Sigmoid colon (tissue), 7 donors: ENCODE data around the gene AGBL1. TPM values are rescaled to one million over a fixed set of nuclear protein-coding genes. Genes with fewer than 3 reads are reported as not detected.
"Not testable (repeated sequence)": the region's sequence is repeated elsewhere in the genome, so short reads cannot be mapped to it uniquely, and the experiment has no call there.

Experiments used
- DNase-seq: peaks from one replicate; pipeline ENCODE4 v3.0.0-alpha.2; 2019
- H3K27ac ChIP-seq, 4 donors: fragments of 200-600 bp; sonication (generic); one replicate each; pipeline ENCODE4 v1.5.1; 2016 to 2019; ENCODE audit warnings: mild to moderate bottlenecking in 1 of 4
- H3K27me3 ChIP-seq, 3 donors: fragments of 200-600 bp; sonication (generic); one replicate each; pipeline ENCODE4 v1.5.1; 2019; ENCODE audit warnings: mild to moderate bottlenecking in 1 of 3
- H3K36me3 ChIP-seq, 4 donors: fragments of 200-600 bp; sonication (generic); one replicate each; pipeline ENCODE4 v1.5.1; 2016 to 2019
- H3K4me1 ChIP-seq, 4 donors: fragments of 200-600 bp; sonication (generic); one replicate each; pipeline ENCODE4 v1.5.1; 2017 to 2019
- H3K4me3 ChIP-seq, 4 donors: fragments of 200-600 bp; sonication (generic); one replicate each; pipeline ENCODE4 v1.5.1; 2017 to 2019; ENCODE audit warnings: mild to moderate bottlenecking in 2 of 4, moderate library complexity in 1 of 4
- H3K9me3 ChIP-seq, 4 donors: fragments of 200-600 bp in 3 of 4; sonication (generic) in 3 of 4; one replicate each; pipeline versions ENCODE4 v1.5.1 to v1.6.1; 2013 to 2019
- CTCF ChIP-seq, 4 experiments: fragments of 450-650 bp in 3 of 4; fragments of 200-600 bp in 1 of 4; IDR thresholded peaks; one replicate each; pipeline ENCODE4 v1.5.1; 2016 to 2019; ENCODE audit warnings: antibody characterized with exemption in 4 of 4, mild to moderate bottlenecking in 3 of 4, moderate library complexity in 2 of 4
- EP300 ChIP-seq, 4 donors: sonication (generic); formaldehyde crosslinking; IDR thresholded peaks; one replicate each; pipeline ENCODE4 v1.6.1; 2017; ENCODE audit warnings: antibody characterized with exemption in 4 of 4
- POLR2A ChIP-seq, 2 donors: fragments of 450-650 bp; IDR thresholded peaks; one replicate each; pipeline ENCODE4 v1.6.1; 2016; ENCODE audit warnings: antibody characterized with exemption in 2 of 2, mild to moderate bottlenecking in 2 of 2, moderate library complexity in 2 of 2
- POLR2AphosphoS5 ChIP-seq, 4 donors: sonication (generic); formaldehyde crosslinking; IDR thresholded peaks; one replicate each; pipeline ENCODE4 v1.6.1; 2017; ENCODE audit warnings: antibody characterized with exemption in 4 of 4
- WGBS, 2 donors: extraction: QIAGEN DNeasy Blood & Tissue Kit; methylation state at CpG; one replicate each; pipeline ENCODE4 v1.1.7; 2013; 5-methylcytosine and 5-hydroxymethylcytosine counted together
- intact Hi-C: fragments of 100-400 bp; cut with DNase I; formaldehyde crosslinking; loops from one replicate; pipeline ENCODE4 v1.15.1; 2023
- polyA plus RNA-seq, 3 donors: library from polyadenylated mRNA; stranded (reverse); fragments of 200-250 nt; gene quantifications; one replicate each; pipeline ENCODE4 v1.2.3, GENCODE V29; 2013
- total RNA-seq, 4 donors: library from RNA; depleted of rRNA; stranded (reverse); fragments of >200 nt; gene quantifications; one replicate each; pipeline ENCODE4 v1.1.0, GENCODE V29; 2016
- donor health status: healthy with polysubstance abuse.
- donor health status: Bipolar disorder and iron deficiency.
- donor health status: healthy.

AGBL1 gene
- total and polyA plus RNA-seq, 7 donors, result 0.16 to 0.28 TPM; not detected in 5

- H3K27me3 ChIP-seq, result no peaks in the 10 kb centered on the region
- intact Hi-C loops, result no loop called here
These were observed 952.6 kb downstream of the AGBL1 start for GRCh38 chr15:87032295-87032694.

DNA sequence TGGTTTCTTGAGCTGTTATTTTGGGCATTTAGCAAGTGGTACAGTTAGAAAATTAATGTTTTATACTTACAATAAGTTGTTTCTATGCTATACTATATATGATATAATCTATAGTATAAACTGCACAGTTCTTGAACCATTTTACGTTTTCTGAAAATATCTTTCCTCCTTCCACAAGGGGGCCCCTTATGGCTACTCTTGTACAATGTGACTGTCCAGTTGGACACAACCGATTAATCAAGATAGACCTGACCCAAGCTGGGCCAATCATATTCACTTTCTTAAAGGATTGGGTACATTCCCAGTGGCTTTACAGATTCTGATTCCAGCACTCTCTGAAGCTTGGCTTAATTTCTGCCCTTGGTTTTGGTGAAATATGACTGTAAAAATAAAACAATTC is 953.4 kb downstream of the AGBL1 start:
- no peak overlapping the region for H3K27ac ChIP-seq
- no peaks in the 10 kb centered on the region for H3K9me3 ChIP-seq
- no peaks in the 10 kb centered on the region for H3K36me3 ChIP-seq
- H3K4me1 ChIP-seq, result no peaks in the 10 kb centered on the region
- WGBS, 2 donors, result 64 to 66% methylated on average over 2 of the region's 2 CpGs
- no peaks in the 10 kb centered on the region for H3K27me3 ChIP-seq
- TF ChIP-seq POLR2A (IDR thresholded peaks at IDR 0.05) (no peak), CTCF (IDR thresholded peaks at IDR 0.05) (no peak), EP300 (IDR thresholded peaks at IDR 0.05) (no peak), POLR2AphosphoS5 (IDR thresholded peaks at IDR 0.05) (no peak)
- intact Hi-C loops, result no loop called here
- DNase-seq, result no peak
- no peak overlapping the region for H3K4me3 ChIP-seq

More at GRCh38 chr15:87032295-87032694, 952.6 kb downstream of the AGBL1 start:
- Histone ChIP-seq H3K36me3 (no peaks in the 10 kb centered on the region), H3K27ac (no peak overlapping the region), H3K4me3 (no peak overlapping the region), H3K9me3 (no peaks in the 10 kb centered on the region), H3K4me1 (no peaks in the 10 kb centered on the region)
- TF ChIP-seq POLR2AphosphoS5 (IDR thresholded peaks at IDR 0.05), result no peak
- TF ChIP-seq POLR2A (IDR thresholded peaks at IDR 0.05), result no peak
- TF ChIP-seq CTCF (IDR thresholded peaks at IDR 0.05), result no peak
- no peak for TF ChIP-seq EP300 (IDR thresholded peaks at IDR 0.05)
- WGBS, 2 donors, result 83 to 84% methylated on average over 6 of the region's 6 CpGs
- no peak for DNase-seq

DNA sequence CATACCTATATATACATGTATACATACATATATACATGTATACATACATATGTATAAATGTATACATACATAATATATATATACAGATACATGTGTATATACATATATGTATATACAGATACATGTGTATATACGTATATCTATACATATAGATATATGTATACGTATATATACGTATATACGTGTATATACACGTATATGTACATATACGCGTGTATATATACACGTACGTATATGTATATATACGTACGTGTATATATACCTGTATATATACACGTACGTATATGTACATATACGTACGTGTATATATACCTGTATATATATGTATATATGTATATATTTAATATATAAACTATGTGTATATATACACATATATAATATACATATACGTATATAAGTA is 955.2 kb downstream of the AGBL1 start:
- 89 to 97% methylated on average over 16 of the region's 16 CpGs for WGBS, 2 donors
- Histone ChIP-seq H3K36me3 (no peaks in the 10 kb centered on the region), H3K4me3 (no peak overlapping the region), H3K27me3 (no peaks in the 10 kb centered on the region), H3K4me1 (no peaks in the 10 kb centered on the region), H3K9me3 (no peaks in the 10 kb centered on the region), H3K27ac (no peak overlapping the region)
- DNase-seq, result no peak
- TF ChIP-seq EP300 (IDR thresholded peaks at IDR 0.05), result no peak
- TF ChIP-seq POLR2AphosphoS5 (IDR thresholded peaks at IDR 0.05), result no peak
- no peak for TF ChIP-seq POLR2A (IDR thresholded peaks at IDR 0.05)
- TF ChIP-seq CTCF (IDR thresholded peaks at IDR 0.05), result no peak
- intact Hi-C loops, result no loop called here

GRCh38 chr15:87038404-87038803 is 958.7 kb downstream of the AGBL1 start:
- DNase-seq, result no peak

GRCh38 chr15:87042619-87043018 is 962.9 kb downstream of the AGBL1 start:
- H3K36me3 ChIP-seq, H3K27me3 ChIP-seq, H3K9me3 ChIP-seq, H3K27ac ChIP-seq, H3K4me1 ChIP-seq, DNase-seq, H3K4me3 ChIP-seq, intact Hi-C loops: not testable (repeated sequence)
- 82 to 86% methylated on average over 4 of the region's 4 CpGs for WGBS, 2 donors

More at GRCh38 chr15:87038404-87038803, 958.7 kb downstream of the AGBL1 start:
- Histone ChIP-seq H3K4me3 (no peak overlapping the region), H3K27me3 (no peaks in the 10 kb centered on the region), H3K9me3 (no peaks in the 10 kb centered on the region), H3K36me3 (no peaks in the 10 kb centered on the region), H3K27ac (no peak overlapping the region), H3K4me1 (no peaks in the 10 kb centered on the region)
- intact Hi-C loops, result no loop called here
- TF ChIP-seq EP300 (IDR thresholded peaks at IDR 0.05) (no peak), POLR2A (IDR thresholded peaks at IDR 0.05) (no peak), POLR2AphosphoS5 (IDR thresholded peaks at IDR 0.05) (no peak), CTCF (IDR thresholded peaks at IDR 0.05) (no peak)
- WGBS, 2 donors, result 51 to 52% methylated on average over 3 of the region's 3 CpGs
